NOMO-1 treated with dmso at 0.1 percent for 144 hours (cell line): ENCODE data around the gene PP2D1.
"Not testable (repeated sequence)": the region's sequence is repeated elsewhere in the genome, so short reads cannot be mapped to it uniquely, and the experiment has no call there.

Source experiments
- DNase-seq: peaks from one replicate; lab custom pipeline; 2025; ENCODE audit not compliant: unreplicated experiment; lab: John Stamatoyannopoulos, UW

PP2D1 gene

GRCh38 chr3:19972054-19972453, 40.0 kb downstream of the PP2D1 start:
- DNase-seq: no peak

DNA sequence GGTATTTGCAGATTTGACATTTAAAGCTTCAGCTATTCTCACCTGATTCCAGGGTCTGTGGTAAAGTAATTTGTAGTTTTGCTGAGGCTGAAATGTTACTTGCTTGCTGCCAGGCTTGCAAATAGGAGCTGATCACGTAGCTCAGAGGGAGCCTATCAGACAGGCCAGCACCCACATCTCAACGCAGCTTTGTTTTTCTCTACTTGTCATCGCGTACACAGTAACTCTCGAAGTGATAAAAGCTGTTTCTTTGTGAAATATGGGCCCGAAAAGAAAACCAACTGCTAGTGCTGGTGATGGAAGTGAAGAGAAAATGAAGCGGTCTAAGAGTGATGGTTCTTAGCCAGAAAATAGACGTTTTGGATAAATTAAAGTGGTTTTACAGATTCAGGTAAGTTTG, 41.7 kb downstream of the PP2D1 start:
- DNase-seq: no peak

DNA sequence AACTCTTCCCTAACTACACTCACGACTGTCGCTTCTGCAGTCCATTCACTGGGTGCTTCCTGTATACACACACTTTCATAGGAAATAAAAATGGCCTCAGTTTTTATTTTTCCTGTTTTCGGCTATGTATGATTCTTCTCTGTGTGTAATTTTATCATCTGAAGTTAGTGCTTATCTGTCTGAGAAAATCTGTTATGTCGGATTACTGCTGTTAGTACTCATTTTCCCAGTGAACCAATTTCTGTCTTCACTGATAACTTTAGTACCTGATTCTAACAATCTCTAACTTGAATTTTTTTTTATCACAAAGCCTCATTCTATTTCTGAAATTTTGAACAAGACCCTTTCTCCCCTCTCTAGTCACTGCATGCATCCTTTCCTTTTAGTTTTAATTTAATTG, 44.3 kb downstream of the PP2D1 start:
- DNase-seq: no peak

GRCh38 chr3:19967208-19967607, 44.9 kb downstream of the PP2D1 start:
- DNase-seq: no peak

GRCh38 chr3:19961960-19962359, 50.1 kb downstream of the PP2D1 start:
- DNase-seq: no peak

DNA sequence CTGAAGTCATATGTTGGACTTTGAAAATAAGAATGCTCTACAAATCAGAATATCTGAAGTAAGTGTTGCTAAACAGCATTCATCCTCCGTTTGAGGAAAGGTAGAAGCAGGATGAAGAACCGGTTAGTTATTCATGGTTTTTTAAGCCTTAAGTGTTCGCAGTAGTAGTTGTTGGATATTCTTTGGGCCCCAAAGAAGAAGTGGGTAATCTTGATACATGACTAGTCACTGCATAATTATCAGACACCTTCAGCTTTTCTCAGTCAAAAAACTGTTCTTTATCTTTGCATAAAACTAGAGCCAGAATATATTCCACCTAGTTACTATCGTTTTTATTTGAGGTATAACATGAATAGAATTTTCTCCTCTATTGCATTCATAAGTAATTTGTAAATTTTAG, 51.4 kb downstream of the PP2D1 start:
- DNase-seq: no peak

- DNase-seq: no peak
Measured at GRCh38 chr3:19959505-19959904, 52.6 kb downstream of the PP2D1 start.

- not testable (repeated sequence) for DNase-seq
Measured at GRCh38 chr3:19957354-19957753, 54.7 kb downstream of the PP2D1 start.

GRCh38 chr3:19954676-19955075, 57.4 kb downstream of the PP2D1 start:
- DNase-seq: no peak

GRCh38 chr3:19950316-19950715, 61.7 kb downstream of the PP2D1 start:
- no peak for DNase-seq

- no peak for DNase-seq
Measured at GRCh38 chr3:19948226-19948591, 63.9 kb downstream of the PP2D1 start.

DNA sequence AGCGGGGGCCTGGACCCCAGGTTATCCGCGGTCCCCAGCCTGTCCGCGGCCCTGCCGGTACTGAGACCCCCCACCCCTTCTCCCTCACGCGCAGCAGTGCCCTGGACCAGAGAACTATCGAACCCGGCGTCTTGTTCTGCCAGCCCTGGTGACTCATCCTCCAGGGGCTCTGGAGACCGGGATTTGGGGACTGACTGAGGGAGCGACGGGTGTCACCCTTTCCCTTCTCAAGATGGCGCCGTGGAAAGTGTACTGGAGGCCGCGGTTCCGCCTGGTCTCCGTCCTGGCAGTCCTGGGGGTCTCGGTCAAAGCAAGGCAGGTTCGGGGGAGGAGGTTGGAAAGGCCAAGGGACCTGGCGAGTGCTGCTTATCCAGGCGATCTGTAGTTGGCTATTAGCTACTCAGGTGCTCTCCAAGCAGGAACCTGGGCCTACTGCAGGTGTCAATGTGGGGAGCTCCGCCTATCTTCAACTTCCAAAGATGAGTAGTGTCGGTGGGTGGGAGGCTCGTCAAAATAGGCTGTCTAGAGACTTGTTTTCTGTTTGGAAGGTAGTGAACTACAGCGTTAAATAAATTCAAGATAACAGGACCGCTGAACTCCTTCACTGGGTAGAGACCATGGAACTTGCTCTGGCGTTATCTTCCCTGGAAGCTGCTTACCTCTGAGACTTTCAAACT, 64.4 kb downstream of the PP2D1 start:
- DNase-seq: peak; percentile 14

- peak; percentile 100 for DNase-seq
Measured at GRCh38 chr3:19946832-19947548, 65.1 kb downstream of the PP2D1 start, which contains the start of gene RAB5A. Gene RAB5A, plus strand, starts transcription at chr3:19947097. Its CDS starts 3,802 bp downstream, at chr3:19950899.

GRCh38 chr3:19945969-19946831, 65.9 kb downstream of the PP2D1 start:
- DNase-seq: peak; percentile 68

GRCh38 chr3:19945534-19945933, 66.5 kb downstream of the PP2D1 start:
- DNase-seq: peak; percentile 5

DNA sequence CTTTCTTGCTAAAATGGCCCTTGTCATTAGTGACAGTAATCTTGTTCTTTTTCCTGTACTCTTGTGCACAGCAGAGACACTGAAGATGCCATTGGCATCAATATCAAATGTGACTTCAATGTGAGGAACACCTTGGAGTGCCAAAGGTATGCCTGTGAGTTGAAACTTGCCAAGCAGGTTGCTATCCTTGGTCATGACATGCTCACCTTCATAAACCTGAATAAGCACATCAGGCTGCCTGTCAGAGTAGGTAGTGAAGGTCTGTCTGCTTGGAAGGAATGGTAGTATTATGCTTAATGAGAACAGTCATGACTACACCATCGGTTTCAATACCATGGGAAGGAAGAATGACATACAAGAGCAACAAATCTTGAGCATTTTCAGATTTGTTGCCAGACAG, 71.4 kb downstream of the PP2D1 start:
- DNase-seq: no peak

DNA sequence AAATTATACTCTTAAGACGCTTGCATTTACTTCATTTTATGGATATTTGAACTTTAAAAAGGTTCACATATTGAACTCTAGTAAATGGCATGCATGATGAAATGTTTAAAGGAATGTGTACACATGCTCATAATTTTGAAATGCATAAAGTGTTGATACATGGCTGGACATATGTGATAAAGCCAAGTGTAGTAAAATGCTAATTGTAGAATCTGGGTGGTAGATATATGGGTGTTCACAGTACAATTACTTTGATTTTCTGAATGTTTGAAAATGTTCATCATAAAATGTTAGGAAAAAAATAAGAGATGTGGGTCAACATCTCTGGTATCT, 73.8 kb downstream of the PP2D1 start:
- no peak for DNase-seq

DNA sequence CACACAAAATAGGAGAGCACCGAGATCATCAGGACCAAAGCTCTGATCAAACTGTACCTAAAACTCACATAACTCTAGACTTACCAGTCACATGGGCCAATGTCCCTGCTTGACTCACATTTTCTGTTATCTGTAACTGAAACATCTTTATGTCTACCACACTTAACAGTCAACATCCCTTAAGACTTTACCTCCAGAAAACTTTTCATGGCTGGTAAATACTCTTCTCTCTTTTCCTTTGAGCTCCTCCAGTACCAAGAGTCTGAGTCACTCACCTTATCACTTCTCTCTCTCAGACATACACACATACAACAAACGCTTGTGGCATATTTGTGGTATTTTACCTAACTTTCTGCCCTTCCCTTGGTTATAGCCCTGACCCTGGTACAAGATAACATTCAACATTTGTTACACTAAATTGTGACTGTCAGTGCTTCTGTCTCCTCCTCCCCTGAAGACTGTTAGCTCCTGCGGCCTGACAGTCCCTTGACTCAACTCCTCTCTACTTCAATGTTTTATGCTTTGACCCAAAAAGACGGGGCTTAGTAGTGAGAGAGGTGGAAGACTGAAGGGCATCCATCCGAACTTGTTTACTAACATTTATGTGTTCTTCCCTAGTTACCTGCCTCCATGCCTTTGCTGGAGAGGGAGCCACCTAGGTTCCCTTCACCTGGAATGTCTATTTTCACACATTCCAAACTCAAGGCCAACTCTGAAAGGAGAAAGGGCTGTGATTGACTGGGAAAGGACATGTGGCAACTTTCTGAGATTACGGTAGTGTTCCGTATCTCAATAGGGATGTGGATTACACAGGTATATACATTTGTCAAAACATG, 74.4 kb downstream of the PP2D1 start:
- no peak for DNase-seq
